ENCODE data around the gene SHISA6. TPM values are rescaled to one million over a fixed set of nuclear protein-coding genes. Genes with fewer than 3 reads are reported as not detected.

SHISA6 gene
- total RNA-seq, 1 donor from 2014 or later, result not detected

GRCh38 chr17:11406716-11407115, 165.7 kb downstream of the SHISA6 start:
- H3K4me1 Mint-ChIP-seq (ENCODE audit: low read depth, unreplicated experiment), result no peaks in the 10 kb centered on the region
- Histone ChIP-seq H3K79me2 (ENCODE audit: insufficient read depth, low read length) (no peaks in the 10 kb centered on the region), H3K4me3 (ENCODE audit: insufficient read depth, low read depth, low read length) (no peak overlapping the region), H4K20me1 (ENCODE audit: insufficient read depth, low read length) (no peaks in the 10 kb centered on the region), H2AFZ (ENCODE audit: low read depth, low read length) (no peak overlapping the region), H3K27me3 (ENCODE audit: insufficient read depth, low read length) (no peaks in the 10 kb centered on the region), H3K4me2 (ENCODE audit: low read length) (no peak overlapping the region), H3K9me3 (ENCODE audit: insufficient read depth, low read depth, low read length) (peaks cover 9% of the 10 kb centered on the region), H3K27ac (ENCODE audit: low read depth, low read length) (no peak overlapping the region), H3K4me1 (ENCODE audit: insufficient read depth, low read length) (no peaks in the 10 kb centered on the region), H3K9ac (ENCODE audit: low read length) (no peak overlapping the region), H3K36me3 (ENCODE audit: insufficient read depth, low read length) (no peaks in the 10 kb centered on the region)
- TF ChIP-seq EZH2 (IDR thresholded peaks at IDR 0.05; ENCODE audit: insufficient read depth, low read length) (no peak), CTCF (IDR thresholded peaks at IDR 0.05; ENCODE audit: insufficient read depth, low read depth, low read length) (no peak)
- FAIRE-seq (no peak), DNase-seq (ENCODE audit: low read depth) (no peak)
- H3K36me3 Mint-ChIP-seq (ENCODE audit: low read depth, unreplicated experiment), result no peaks in the 10 kb centered on the region
- no peak overlapping the region for H3K4me3 Mint-ChIP-seq (ENCODE audit: unreplicated experiment)
- H3K27ac Mint-ChIP-seq (ENCODE audit: unreplicated experiment), result no peak overlapping the region
- H3K27me3 Mint-ChIP-seq (ENCODE audit: low read depth, unreplicated experiment), result no peaks in the 10 kb centered on the region
- peaks cover 2% of the 10 kb centered on the region for H3K9me3 Mint-ChIP-seq (ENCODE audit: unreplicated experiment)

GRCh38 chr17:11412654-11413053, 171.6 kb downstream of the SHISA6 start:
- FAIRE-seq (no peak), DNase-seq (ENCODE audit: low read depth) (no peak)
- no peaks in the 10 kb centered on the region for H3K4me1 ChIP-seq (ENCODE audit: insufficient read depth, low read length)
- H3K79me2 ChIP-seq (ENCODE audit: insufficient read depth, low read length), result no peaks in the 10 kb centered on the region
- H2AFZ ChIP-seq (ENCODE audit: low read depth, low read length), result no peak overlapping the region
- Mint-ChIP-seq H3K9me3 (ENCODE audit: unreplicated experiment) (peaks cover 3% of the 10 kb centered on the region), H3K4me3 (ENCODE audit: unreplicated experiment) (no peak overlapping the region), H3K4me1 (ENCODE audit: low read depth, unreplicated experiment) (no peaks in the 10 kb centered on the region), H3K27ac (ENCODE audit: unreplicated experiment) (no peak overlapping the region), H3K36me3 (ENCODE audit: low read depth, unreplicated experiment) (no peaks in the 10 kb centered on the region), H3K27me3 (ENCODE audit: low read depth, unreplicated experiment) (no peaks in the 10 kb centered on the region)
- TF ChIP-seq EZH2 (IDR thresholded peaks at IDR 0.05; ENCODE audit: insufficient read depth, low read length), result no peak
- TF ChIP-seq CTCF (IDR thresholded peaks at IDR 0.05; ENCODE audit: insufficient read depth, low read depth, low read length), result no peak
- no peaks in the 10 kb centered on the region for H3K27me3 ChIP-seq (ENCODE audit: insufficient read depth, low read length)
- H3K9me3 ChIP-seq (ENCODE audit: insufficient read depth, low read depth, low read length), result no peaks in the 10 kb centered on the region
- no peak overlapping the region for H3K27ac ChIP-seq (ENCODE audit: low read depth, low read length)
- no peaks in the 10 kb centered on the region for H4K20me1 ChIP-seq (ENCODE audit: insufficient read depth, low read length)
- no peak overlapping the region for H3K9ac ChIP-seq (ENCODE audit: low read length)
- no peaks in the 10 kb centered on the region for H3K36me3 ChIP-seq (ENCODE audit: insufficient read depth, low read length)
- H3K4me3 ChIP-seq (ENCODE audit: insufficient read depth, low read depth, low read length), result no peak overlapping the region
- H3K4me2 ChIP-seq (ENCODE audit: low read length), result no peak overlapping the region

- Mint-ChIP-seq H3K9me3 (ENCODE audit: unreplicated experiment) (peaks cover 10% of the 10 kb centered on the region), H3K36me3 (ENCODE audit: low read depth, unreplicated experiment) (no peaks in the 10 kb centered on the region), H3K27me3 (ENCODE audit: low read depth, unreplicated experiment) (no peaks in the 10 kb centered on the region), H3K27ac (ENCODE audit: unreplicated experiment) (no peak overlapping the region), H3K4me3 (ENCODE audit: unreplicated experiment) (no peak overlapping the region), H3K4me1 (ENCODE audit: low read depth, unreplicated experiment) (no peaks in the 10 kb centered on the region)
- no peak overlapping the region for H3K4me3 ChIP-seq (ENCODE audit: insufficient read depth, low read depth, low read length)
- H2AFZ ChIP-seq (ENCODE audit: low read depth, low read length), result no peak overlapping the region
- H3K27ac ChIP-seq (ENCODE audit: low read depth, low read length), result no peak overlapping the region
- TF ChIP-seq EZH2 (IDR thresholded peaks at IDR 0.05; ENCODE audit: insufficient read depth, low read length) (no peak), CTCF (IDR thresholded peaks at IDR 0.05; ENCODE audit: insufficient read depth, low read depth, low read length) (no peak)
- H3K79me2 ChIP-seq (ENCODE audit: insufficient read depth, low read length), result no peaks in the 10 kb centered on the region
- no peak for FAIRE-seq
- no peaks in the 10 kb centered on the region for H3K9me3 ChIP-seq (ENCODE audit: insufficient read depth, low read depth, low read length)
- H3K4me2 ChIP-seq (ENCODE audit: low read length), result no peak overlapping the region
- no peaks in the 10 kb centered on the region for H4K20me1 ChIP-seq (ENCODE audit: insufficient read depth, low read length)
- no peak overlapping the region for H3K9ac ChIP-seq (ENCODE audit: low read length)
- no peaks in the 10 kb centered on the region for H3K4me1 ChIP-seq (ENCODE audit: insufficient read depth, low read length)
- H3K36me3 ChIP-seq (ENCODE audit: insufficient read depth, low read length), result no peaks in the 10 kb centered on the region
- no peak for DNase-seq (ENCODE audit: low read depth)
- H3K27me3 ChIP-seq (ENCODE audit: insufficient read depth, low read length), result no peaks in the 10 kb centered on the region
These were observed 177.3 kb downstream of the SHISA6 start for GRCh38 chr17:11418342-11418741.

All from astrocyte (in vitro differentiated cells and primary cell).